ENCODE data around the gene ARHGAP44. TPM values are rescaled to one million over a fixed set of nuclear protein-coding genes. Genes with fewer than 3 reads are reported as not detected.
"Not testable (repeated sequence)": the region's sequence is repeated elsewhere in the genome, so short reads cannot be mapped to it uniquely, and the experiment has no call there.

ARHGAP44 gene
- total RNA-seq, 2 donors from 2014 or later = not detected

- Mint-ChIP-seq H3K4me3 (no peak overlapping the region), H3K27me3 (no peaks in the 10 kb centered on the region), H3K27ac (no peak overlapping the region), H3K4me1 (no peaks in the 10 kb centered on the region), H3K36me3 (ENCODE audit: low read depth) (peaks cover 2% of the 10 kb centered on the region)
- ATAC-seq = no peak
- H3K9me3 ChIP-seq (ENCODE audit: control insufficient read depth, low read length, poor library complexity, severe bottlenecking) = no peaks in the 10 kb centered on the region
- DNase-seq = no peak
These were observed 49.7 kb downstream of the ARHGAP44 start for GRCh38 chr17:12839042-12839441.

GRCh38 chr17:12842936-12843335 lies 53.6 kb downstream of the ARHGAP44 start:
- Mint-ChIP-seq H3K27me3 (no peaks in the 10 kb centered on the region), H3K27ac (no peak overlapping the region), H3K4me3 (no peak overlapping the region), H3K4me1 (no peaks in the 10 kb centered on the region), H3K36me3 (ENCODE audit: low read depth) (peaks cover 2% of the 10 kb centered on the region)
- ATAC-seq (no peak), DNase-seq (no peak)
- H3K9me3 ChIP-seq (ENCODE audit: control insufficient read depth, low read length, poor library complexity, severe bottlenecking) = no peaks in the 10 kb centered on the region

- Mint-ChIP-seq H3K27me3 (no peaks in the 10 kb centered on the region), H3K4me1 (no peaks in the 10 kb centered on the region)
These were observed 61.7 kb downstream of the ARHGAP44 start for GRCh38 chr17:12850996-12851395.

DNA sequence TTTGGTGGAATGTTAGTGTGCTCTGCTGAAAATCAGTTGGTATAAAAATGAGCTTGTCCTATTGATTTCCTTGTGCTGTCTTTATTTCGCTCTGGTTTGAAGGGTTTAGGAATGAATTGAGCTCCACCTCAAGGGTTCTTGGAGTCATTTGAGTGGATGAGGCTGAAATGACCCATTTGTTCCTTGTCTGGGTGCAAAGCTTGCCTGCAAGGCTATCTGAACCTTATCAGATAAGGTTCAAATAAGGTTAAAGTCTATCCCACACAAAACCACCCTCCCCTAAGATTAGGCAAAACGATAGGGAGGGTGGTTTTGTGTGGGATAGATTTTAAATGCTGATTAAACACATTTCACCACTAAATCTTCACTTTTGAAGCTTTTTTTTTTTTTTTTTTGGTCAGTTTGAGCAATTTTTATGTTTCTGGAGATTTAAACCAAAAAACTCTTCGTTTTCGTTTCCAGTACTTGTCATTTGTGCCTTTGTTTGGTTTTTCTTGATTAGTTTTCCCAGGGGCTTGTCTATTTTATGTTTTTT lies 62.7 kb downstream of the ARHGAP44 start:
- H3K4me3 Mint-ChIP-seq = no peak overlapping the region
- no peak overlapping the region for H3K27ac Mint-ChIP-seq
- no peaks in the 10 kb centered on the region for H3K4me1 Mint-ChIP-seq
- ATAC-seq (no peak), DNase-seq (no peak)
- H3K36me3 Mint-ChIP-seq (ENCODE audit: low read depth) = no peaks in the 10 kb centered on the region
- H3K27me3 Mint-ChIP-seq = no peaks in the 10 kb centered on the region
- no peaks in the 10 kb centered on the region for H3K9me3 ChIP-seq (ENCODE audit: control insufficient read depth, low read length, poor library complexity, severe bottlenecking)

More at GRCh38 chr17:12850996-12851395, 61.7 kb downstream of the ARHGAP44 start:
- H3K27ac Mint-ChIP-seq = no peak overlapping the region
- ATAC-seq (no peak), DNase-seq (no peak)
- H3K4me3 Mint-ChIP-seq = no peak overlapping the region
- no peaks in the 10 kb centered on the region for H3K9me3 ChIP-seq (ENCODE audit: control insufficient read depth, low read length, poor library complexity, severe bottlenecking)
- H3K36me3 Mint-ChIP-seq (ENCODE audit: low read depth) = no peaks in the 10 kb centered on the region

DNA sequence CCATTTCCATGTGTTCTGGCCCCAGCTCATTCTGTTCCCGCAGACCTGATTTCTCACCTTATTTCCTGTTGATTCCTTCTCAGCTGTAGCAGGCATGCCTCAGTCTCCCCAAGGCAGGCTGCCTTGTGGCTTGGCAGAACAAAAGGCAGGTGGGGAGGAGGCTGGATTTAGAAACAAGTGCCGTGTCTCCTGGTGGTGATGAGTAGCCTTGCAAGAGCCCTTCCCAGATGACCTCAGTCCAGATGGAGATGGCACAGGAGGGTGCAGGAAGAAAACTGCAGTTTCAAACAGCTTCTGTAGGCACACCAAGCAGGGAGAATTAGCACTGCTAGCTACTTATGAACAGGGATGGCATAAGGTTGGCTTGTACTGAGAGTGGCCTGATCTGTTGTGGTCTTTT lies 64.6 kb downstream of the ARHGAP44 start:
- H3K9me3 ChIP-seq (ENCODE audit: control insufficient read depth, low read length, poor library complexity, severe bottlenecking) = no peaks in the 10 kb centered on the region
- no peaks in the 10 kb centered on the region for H3K36me3 Mint-ChIP-seq (ENCODE audit: low read depth)
- DNase-seq (no peak), ATAC-seq (no peak)
- no peak overlapping the region for H3K4me3 Mint-ChIP-seq
- no peaks in the 10 kb centered on the region for H3K4me1 Mint-ChIP-seq
- no peaks in the 10 kb centered on the region for H3K27me3 Mint-ChIP-seq
- H3K27ac Mint-ChIP-seq = no peak overlapping the region

DNA sequence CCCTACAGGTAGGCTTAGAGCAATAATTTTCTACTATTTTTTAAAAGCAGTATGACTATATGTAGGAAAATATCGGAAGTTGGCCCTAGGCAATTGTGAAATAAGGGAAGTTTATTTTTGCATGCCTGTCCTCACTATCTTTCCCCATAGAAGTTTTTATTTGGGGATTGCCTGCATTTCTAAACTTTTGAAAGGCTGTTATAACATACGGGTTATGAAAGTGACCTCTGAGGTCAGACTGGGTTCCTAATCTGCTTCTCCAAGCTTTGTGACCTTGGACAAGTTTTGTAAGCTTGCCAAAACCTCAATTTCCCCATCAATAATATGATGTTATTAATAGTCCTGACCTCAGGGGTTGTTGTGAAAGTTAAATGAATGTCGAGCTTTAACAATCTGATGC lies 67.1 kb downstream of the ARHGAP44 start:
- DNase-seq (no peak), ATAC-seq (no peak)
- H3K4me3 Mint-ChIP-seq = no peak overlapping the region
- H3K27ac Mint-ChIP-seq = no peak overlapping the region
- no peaks in the 10 kb centered on the region for H3K4me1 Mint-ChIP-seq
- H3K27me3 Mint-ChIP-seq = no peaks in the 10 kb centered on the region
- H3K36me3 Mint-ChIP-seq (ENCODE audit: low read depth) = no peaks in the 10 kb centered on the region
- no peaks in the 10 kb centered on the region for H3K9me3 ChIP-seq (ENCODE audit: control insufficient read depth, low read length, poor library complexity, severe bottlenecking)

- Mint-ChIP-seq H3K36me3 (ENCODE audit: low read depth) (no peaks in the 10 kb centered on the region), H3K4me1 (no peaks in the 10 kb centered on the region), H3K27me3 (no peaks in the 10 kb centered on the region), H3K27ac (no peak overlapping the region), H3K4me3 (no peak overlapping the region)
- H3K9me3 ChIP-seq (ENCODE audit: control insufficient read depth, low read length, poor library complexity, severe bottlenecking) = no peaks in the 10 kb centered on the region
- DNase-seq = no peak
- ATAC-seq = no peak
These were observed 68.3 kb downstream of the ARHGAP44 start for GRCh38 chr17:12857592-12857991.

DNA sequence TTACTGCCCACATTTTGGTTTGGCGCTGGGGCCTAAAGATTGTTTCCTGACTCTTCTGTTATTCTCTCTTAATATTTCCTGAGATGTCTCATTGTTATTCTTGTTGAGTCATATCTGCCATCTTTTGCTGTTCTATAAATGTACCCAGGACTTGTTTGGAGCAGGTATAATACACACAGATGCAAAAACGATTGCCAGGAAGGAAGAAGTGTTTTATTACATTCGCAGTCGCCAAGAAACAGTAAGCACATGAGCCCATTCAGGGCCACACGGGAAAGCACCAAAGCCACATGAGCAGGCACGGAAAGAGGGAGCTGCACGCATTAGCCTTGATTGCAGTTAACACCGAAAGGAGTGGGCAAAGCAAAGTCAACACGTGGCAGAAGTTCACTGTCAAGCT lies 70.2 kb downstream of the ARHGAP44 start:
- H3K36me3 Mint-ChIP-seq (ENCODE audit: low read depth) = no peaks in the 10 kb centered on the region
- H3K27ac Mint-ChIP-seq = no peak overlapping the region
- no peaks in the 10 kb centered on the region for H3K4me1 Mint-ChIP-seq
- DNase-seq (no peak), ATAC-seq (no peak)
- no peak overlapping the region for H3K4me3 Mint-ChIP-seq
- no peaks in the 10 kb centered on the region for H3K27me3 Mint-ChIP-seq
- H3K9me3 ChIP-seq (ENCODE audit: control insufficient read depth, low read length, poor library complexity, severe bottlenecking) = no peaks in the 10 kb centered on the region

- no peak overlapping the region for H3K4me3 Mint-ChIP-seq
- H3K27me3 Mint-ChIP-seq = no peaks in the 10 kb centered on the region
- no peak overlapping the region for H3K27ac Mint-ChIP-seq
- no peaks in the 10 kb centered on the region for H3K4me1 Mint-ChIP-seq
- DNase-seq (no peak), ATAC-seq (no peak)
- no peaks in the 10 kb centered on the region for H3K36me3 Mint-ChIP-seq (ENCODE audit: low read depth)
- H3K9me3 ChIP-seq (ENCODE audit: control insufficient read depth, low read length, poor library complexity, severe bottlenecking) = no peaks in the 10 kb centered on the region
These were observed 76.5 kb downstream of the ARHGAP44 start for GRCh38 chr17:12865769-12866168.

- Mint-ChIP-seq H3K4me3 (no peak overlapping the region), H3K27ac (no peak overlapping the region), H3K4me1 (no peaks in the 10 kb centered on the region), H3K36me3 (ENCODE audit: low read depth) (no peaks in the 10 kb centered on the region), H3K27me3 (no peaks in the 10 kb centered on the region)
- ATAC-seq (no peak), DNase-seq (no peak)
- H3K9me3 ChIP-seq (ENCODE audit: control insufficient read depth, low read length, poor library complexity, severe bottlenecking) = no peaks in the 10 kb centered on the region
These were observed 76.9 kb downstream of the ARHGAP44 start for GRCh38 chr17:12866244-12866643.

- Mint-ChIP-seq H3K27me3 (no peaks in the 10 kb centered on the region), H3K4me1 (no peaks in the 10 kb centered on the region), H3K4me3 (no peak overlapping the region), H3K27ac (no peak overlapping the region), H3K36me3 (ENCODE audit: low read depth) (no peaks in the 10 kb centered on the region)
- no peaks in the 10 kb centered on the region for H3K9me3 ChIP-seq (ENCODE audit: control insufficient read depth, low read length, poor library complexity, severe bottlenecking)
- no peak for ATAC-seq
- no peak for DNase-seq
These were observed 78.4 kb downstream of the ARHGAP44 start for GRCh38 chr17:12867726-12868125.

DNA sequence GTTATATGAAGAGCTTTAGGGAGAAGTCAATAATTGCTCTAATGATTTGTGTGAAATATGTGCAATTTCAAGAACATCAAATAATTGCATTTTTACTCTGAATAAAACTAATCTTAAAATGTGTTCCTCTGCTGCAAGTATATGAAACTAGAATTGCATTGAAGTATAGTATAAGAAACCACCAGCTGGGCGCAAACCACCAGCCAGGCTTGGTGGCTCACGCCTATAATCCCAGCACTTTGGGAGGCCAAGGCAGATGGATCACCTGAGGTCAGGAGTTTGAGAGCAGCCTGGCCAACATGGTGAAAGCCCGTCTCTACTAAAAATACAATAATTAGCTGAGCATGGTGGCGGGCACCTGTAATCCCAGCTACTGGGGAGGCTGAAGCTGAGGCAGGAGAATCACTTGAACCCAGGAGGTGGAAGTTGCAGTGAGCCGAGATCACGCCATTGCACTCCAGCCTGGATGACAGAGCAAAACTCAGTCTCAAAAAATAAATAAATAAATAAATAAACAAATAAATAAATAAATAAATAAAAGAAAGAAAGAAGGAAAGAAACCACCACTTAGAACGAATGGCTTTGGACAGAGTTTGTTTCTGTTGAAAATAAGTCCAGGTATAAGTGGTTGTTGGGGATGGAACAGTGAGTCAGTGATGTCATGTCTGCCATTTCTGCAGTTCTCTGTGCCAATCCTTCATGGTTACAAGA lies 84.3 kb downstream of the ARHGAP44 start:
- ATAC-seq; H3K9me3 ChIP-seq (ENCODE audit: control insufficient read depth, low read length, poor library complexity, severe bottlenecking); H3K27me3 Mint-ChIP-seq; DNase-seq; H3K4me3 Mint-ChIP-seq; H3K27ac Mint-ChIP-seq; H3K36me3 Mint-ChIP-seq (ENCODE audit: low read depth); H3K4me1 Mint-ChIP-seq: not testable (repeated sequence)

DNA sequence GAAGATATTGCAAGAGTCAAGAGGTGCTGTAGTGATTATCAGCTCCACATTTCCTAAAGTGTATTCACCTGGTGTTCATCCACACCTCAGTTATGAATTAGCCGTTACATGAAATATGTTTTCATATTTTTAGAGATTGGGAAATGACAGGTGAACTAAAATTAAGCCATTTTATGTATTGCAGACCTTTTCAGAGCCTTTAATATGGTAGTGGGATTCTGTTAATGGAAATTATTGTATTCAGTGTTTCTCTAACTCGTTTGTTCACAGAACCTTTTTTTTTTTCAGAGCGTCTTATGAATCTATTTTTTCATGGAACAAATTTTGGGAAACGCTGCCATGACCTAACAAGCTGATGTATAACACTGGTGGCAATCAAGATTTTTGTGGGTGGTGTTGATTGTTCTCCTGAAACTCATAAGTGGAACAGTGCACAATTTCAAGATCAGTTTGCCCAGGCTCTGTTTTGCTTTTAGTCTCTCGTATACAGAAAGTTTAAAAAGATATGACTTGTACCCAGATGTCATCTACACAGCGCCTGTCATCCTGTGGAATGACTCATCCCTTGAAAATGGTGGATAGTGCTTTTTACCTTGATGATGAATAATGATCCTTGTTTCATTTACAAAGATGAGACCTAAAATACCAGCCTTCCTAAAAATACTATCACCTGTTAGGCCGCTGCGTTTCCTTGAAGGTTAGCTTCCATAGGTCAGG lies 88.8 kb downstream of the ARHGAP44 start:
- H3K4me1 Mint-ChIP-seq = no peaks in the 10 kb centered on the region
- H3K36me3 Mint-ChIP-seq (ENCODE audit: low read depth) = no peaks in the 10 kb centered on the region
- H3K4me3 Mint-ChIP-seq = no peak overlapping the region
- ATAC-seq (no peak), DNase-seq (no peak)
- no peaks in the 10 kb centered on the region for H3K9me3 ChIP-seq (ENCODE audit: control insufficient read depth, low read length, poor library complexity, severe bottlenecking)
- H3K27me3 Mint-ChIP-seq = no peaks in the 10 kb centered on the region
- H3K27ac Mint-ChIP-seq = no peak overlapping the region

GRCh38 chr17:12879096-12879495 lies 89.8 kb downstream of the ARHGAP44 start:
- not testable (repeated sequence) for ATAC-seq; H3K36me3 Mint-ChIP-seq (ENCODE audit: low read depth); H3K4me1 Mint-ChIP-seq; H3K4me3 Mint-ChIP-seq; H3K27me3 Mint-ChIP-seq; H3K27ac Mint-ChIP-seq; H3K9me3 ChIP-seq (ENCODE audit: control insufficient read depth, low read length, poor library complexity, severe bottlenecking); DNase-seq
